ENCODE results near the gene TLK2.

DNA sequence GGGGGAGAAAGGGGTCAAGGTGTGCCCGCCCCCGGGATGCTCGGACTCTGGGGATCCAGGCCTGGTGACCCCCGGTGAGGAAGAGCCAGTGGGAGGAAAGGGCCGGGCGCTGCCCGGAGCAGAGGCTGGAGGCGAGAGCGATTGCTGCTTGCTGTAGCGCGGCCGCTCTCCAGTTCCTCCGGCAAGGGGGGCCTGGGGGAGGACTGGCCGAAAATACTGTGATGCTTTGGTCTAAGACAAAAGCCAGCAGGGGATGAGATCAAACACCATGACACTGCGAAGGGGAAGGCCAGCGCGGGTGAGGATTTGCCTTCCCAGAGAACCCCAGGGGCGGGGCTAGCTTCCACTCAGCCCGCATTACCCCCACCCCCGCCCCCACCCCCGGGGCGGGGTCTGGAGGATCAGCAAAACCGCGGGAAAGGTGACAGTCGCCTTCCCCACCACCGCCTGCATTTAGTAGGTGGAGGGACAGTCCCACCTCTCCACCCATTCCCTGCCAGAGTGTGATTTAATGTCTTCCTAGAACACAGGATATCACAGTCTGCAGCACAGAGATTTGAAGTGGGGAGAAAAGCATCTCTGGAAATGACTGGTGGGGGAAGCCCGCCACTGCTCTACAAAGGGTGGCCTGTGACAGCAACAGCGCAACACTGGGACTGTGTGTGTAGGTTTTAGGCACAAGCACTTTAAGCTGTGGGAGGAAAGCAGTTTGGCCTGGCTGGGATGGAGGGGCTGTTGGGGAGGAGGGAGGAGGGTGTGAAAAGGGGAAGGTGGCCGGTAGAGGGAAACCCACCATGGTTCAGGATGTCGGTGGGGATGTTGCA, 174.6 kb downstream of the TLK2 start:
- TF ChIP-seq, protein P1, sequence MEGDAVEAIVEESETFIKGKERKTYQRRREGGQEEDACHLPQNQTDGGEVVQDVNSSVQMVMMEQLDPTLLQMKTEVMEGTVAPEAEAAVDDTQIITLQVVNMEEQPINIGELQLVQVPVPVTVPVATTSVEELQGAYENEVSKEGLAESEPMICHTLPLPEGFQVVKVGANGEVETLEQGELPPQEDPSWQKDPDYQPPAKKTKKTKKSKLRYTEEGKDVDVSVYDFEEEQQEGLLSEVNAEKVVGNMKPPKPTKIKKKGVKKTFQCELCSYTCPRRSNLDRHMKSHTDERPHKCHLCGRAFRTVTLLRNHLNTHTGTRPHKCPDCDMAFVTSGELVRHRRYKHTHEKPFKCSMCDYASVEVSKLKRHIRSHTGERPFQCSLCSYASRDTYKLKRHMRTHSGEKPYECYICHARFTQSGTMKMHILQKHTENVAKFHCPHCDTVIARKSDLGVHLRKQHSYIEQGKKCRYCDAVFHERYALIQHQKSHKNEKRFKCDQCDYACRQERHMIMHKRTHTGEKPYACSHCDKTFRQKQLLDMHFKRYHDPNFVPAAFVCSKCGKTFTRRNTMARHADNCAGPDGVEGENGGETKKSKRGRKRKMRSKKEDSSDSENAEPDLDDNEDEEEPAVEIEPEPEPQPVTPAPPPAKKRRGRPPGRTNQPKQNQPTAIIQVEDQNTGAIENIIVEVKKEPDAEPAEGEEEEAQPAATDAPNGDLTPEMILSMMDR (IDR thresholded peaks at IDR 0.05) = no peak
- peak; percentile 30 for TF ChIP-seq POLR2A (IDR thresholded peaks at IDR 0.05)
